Measurements from ENCODE around the gene IER5.
A peak's percentile ranks its signal among the peaks of the same experiment; 100 is the strongest.

The IER5 gene

GRCh38 chr1:181089676-181090544, 1.4 kb downstream of the IER5 start:
- H3K4me3 ChIP-seq (replicated peaks; ENCODE audit: insufficient read depth, low read length): peak overlapping the region; percentile 82
- TF ChIP-seq SPI1 (IDR thresholded peaks at IDR 0.05; ENCODE audit: borderline replicate concordance, low read depth) (peak; percentile 82), GABPA (IDR thresholded peaks at IDR 0.05; ENCODE audit: low read depth) (no peak; the same call in 1 of the 2 replicates)
- H3K27ac ChIP-seq (replicated peaks): peak overlapping the region; percentile 57
- H3K27me3 ChIP-seq (ENCODE audit: insufficient read depth, poor library complexity, severe bottlenecking): no peaks in the 10 kb centered on the region
- DNase-seq (ENCODE audit: low read depth in 1 of 2, low spot score in 1 of 2): peak in 1 of 2 experiments; percentile 72

DNA sequence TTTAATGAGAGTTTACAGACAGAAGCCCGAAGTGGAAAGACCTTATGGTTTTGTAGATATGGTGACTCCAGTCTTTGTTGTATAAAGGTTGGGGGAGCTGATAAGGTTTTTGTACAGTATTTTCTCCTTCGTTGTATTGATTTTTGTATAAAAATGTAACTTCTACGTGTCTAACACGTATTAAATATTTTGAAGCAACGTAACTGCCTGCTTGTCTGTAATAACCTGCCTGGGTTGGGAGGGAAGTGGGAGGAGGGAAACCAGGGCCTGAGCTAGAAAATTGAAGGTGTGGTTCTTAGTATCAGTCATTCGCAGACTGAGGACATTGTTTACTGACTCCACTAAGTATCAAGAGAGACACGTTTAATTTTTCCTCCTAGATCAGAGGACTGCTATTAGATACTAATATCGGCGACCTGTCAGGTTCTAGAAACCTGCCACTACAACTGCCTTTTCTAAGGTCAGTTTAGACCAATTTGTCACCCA, 2.2 kb downstream of the IER5 start:
- peak overlapping the region; percentile 82 for H3K4me3 ChIP-seq (replicated peaks; ENCODE audit: insufficient read depth, low read length)

GRCh38 chr1:181091309-181092040, 3.0 kb downstream of the IER5 start:
- no peak for TF ChIP-seq REST (IDR thresholded peaks at IDR 0.05; ENCODE audit: insufficient replicate concordance, low read depth)
- no peak for TF ChIP-seq SPI1 (IDR thresholded peaks at IDR 0.05; ENCODE audit: borderline replicate concordance, low read depth)
- TF ChIP-seq, protein P1, sequence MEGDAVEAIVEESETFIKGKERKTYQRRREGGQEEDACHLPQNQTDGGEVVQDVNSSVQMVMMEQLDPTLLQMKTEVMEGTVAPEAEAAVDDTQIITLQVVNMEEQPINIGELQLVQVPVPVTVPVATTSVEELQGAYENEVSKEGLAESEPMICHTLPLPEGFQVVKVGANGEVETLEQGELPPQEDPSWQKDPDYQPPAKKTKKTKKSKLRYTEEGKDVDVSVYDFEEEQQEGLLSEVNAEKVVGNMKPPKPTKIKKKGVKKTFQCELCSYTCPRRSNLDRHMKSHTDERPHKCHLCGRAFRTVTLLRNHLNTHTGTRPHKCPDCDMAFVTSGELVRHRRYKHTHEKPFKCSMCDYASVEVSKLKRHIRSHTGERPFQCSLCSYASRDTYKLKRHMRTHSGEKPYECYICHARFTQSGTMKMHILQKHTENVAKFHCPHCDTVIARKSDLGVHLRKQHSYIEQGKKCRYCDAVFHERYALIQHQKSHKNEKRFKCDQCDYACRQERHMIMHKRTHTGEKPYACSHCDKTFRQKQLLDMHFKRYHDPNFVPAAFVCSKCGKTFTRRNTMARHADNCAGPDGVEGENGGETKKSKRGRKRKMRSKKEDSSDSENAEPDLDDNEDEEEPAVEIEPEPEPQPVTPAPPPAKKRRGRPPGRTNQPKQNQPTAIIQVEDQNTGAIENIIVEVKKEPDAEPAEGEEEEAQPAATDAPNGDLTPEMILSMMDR (IDR thresholded peaks at IDR 0.05; ENCODE audit: insufficient read depth, low read length): no peak
- TF ChIP-seq POLR2AphosphoS5 (IDR thresholded peaks at IDR 0.05; ENCODE audit: low read depth): no peak
- no peak for TF ChIP-seq GABPA (IDR thresholded peaks at IDR 0.05; ENCODE audit: low read depth)
- Histone ChIP-seq H3K27ac (replicated peaks) (no peak overlapping the region), H3K4me3 (replicated peaks; ENCODE audit: insufficient read depth, low read length) (no peak overlapping the region), H3K27me3 (ENCODE audit: insufficient read depth, poor library complexity, severe bottlenecking) (no peaks in the 10 kb centered on the region)
- DNase-seq (ENCODE audit: low read depth in 1 of 2, low spot score in 1 of 2): no peak

More for the DNA sequence above, 2.2 kb downstream of the IER5 start:
- H3K27ac ChIP-seq (replicated peaks): peak overlapping the region; percentile 57; the same call in 1 of the 2 replicates
- no peak for DNase-seq (ENCODE audit: low read depth in 1 of 2, low spot score in 1 of 2)
- TF ChIP-seq REST (IDR thresholded peaks at IDR 0.05; ENCODE audit: insufficient replicate concordance, low read depth) (no peak), POLR2AphosphoS5 (IDR thresholded peaks at IDR 0.05; ENCODE audit: low read depth) (no peak), GABPA (IDR thresholded peaks at IDR 0.05; ENCODE audit: low read depth) (no peak), SPI1 (IDR thresholded peaks at IDR 0.05; ENCODE audit: borderline replicate concordance, low read depth) (no peak; the same call in 1 of the 2 replicates)
- TF ChIP-seq, protein P1 (IDR thresholded peaks at IDR 0.05; ENCODE audit: insufficient read depth, low read length): no peak
- H3K27me3 ChIP-seq (ENCODE audit: insufficient read depth, poor library complexity, severe bottlenecking): no peaks in the 10 kb centered on the region

DNA sequence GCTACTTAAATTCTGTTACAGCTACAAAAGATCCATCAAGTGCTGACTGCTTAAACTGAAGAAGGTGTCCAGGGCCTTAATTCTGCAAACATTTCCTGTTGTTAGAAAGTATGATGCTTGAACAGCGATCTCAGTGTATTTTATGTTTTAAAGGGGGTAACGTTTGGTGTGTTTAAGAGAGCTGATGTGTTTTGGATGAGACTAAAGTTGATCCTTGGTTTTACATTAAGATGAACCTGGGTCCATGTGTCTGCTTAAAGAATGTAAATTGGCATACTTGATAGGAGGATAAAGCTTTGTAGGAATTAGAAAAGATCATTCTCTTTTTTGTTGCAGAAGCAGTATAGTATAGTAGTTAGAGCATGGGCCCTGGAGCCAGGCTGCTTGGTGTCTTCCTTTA, 3.6 kb downstream of the IER5 start:
- H3K27ac ChIP-seq (replicated peaks): no peak overlapping the region
- no peaks in the 10 kb centered on the region for H3K27me3 ChIP-seq (ENCODE audit: insufficient read depth, poor library complexity, severe bottlenecking)
- no peak for DNase-seq (ENCODE audit: low read depth in 1 of 2, low spot score in 1 of 2)
- TF ChIP-seq, protein P1 (IDR thresholded peaks at IDR 0.05; ENCODE audit: insufficient read depth, low read length): no peak
- TF ChIP-seq REST (IDR thresholded peaks at IDR 0.05; ENCODE audit: insufficient replicate concordance, low read depth): no peak
- no peak overlapping the region for H3K4me3 ChIP-seq (replicated peaks; ENCODE audit: insufficient read depth, low read length)

All from HL-60 (cell line).